HTR-8/SVneo (cell line): ENCODE results near the gene CACNB1.

Source experiments
- DNase-seq: peaks from one replicate; pipeline ENCODE4 v3.0.0; 2011; ENCODE audit warnings: low spot score, mixed read lengths; ENCODE audit not compliant: insufficient read length
- FAIRE-seq: peaks from 2 replicates; lab custom pipeline; 2011; peaks lifted over from hg19 to GRCh38; lab: Jason Lieb, UNC

The CACNB1 gene

DNA sequence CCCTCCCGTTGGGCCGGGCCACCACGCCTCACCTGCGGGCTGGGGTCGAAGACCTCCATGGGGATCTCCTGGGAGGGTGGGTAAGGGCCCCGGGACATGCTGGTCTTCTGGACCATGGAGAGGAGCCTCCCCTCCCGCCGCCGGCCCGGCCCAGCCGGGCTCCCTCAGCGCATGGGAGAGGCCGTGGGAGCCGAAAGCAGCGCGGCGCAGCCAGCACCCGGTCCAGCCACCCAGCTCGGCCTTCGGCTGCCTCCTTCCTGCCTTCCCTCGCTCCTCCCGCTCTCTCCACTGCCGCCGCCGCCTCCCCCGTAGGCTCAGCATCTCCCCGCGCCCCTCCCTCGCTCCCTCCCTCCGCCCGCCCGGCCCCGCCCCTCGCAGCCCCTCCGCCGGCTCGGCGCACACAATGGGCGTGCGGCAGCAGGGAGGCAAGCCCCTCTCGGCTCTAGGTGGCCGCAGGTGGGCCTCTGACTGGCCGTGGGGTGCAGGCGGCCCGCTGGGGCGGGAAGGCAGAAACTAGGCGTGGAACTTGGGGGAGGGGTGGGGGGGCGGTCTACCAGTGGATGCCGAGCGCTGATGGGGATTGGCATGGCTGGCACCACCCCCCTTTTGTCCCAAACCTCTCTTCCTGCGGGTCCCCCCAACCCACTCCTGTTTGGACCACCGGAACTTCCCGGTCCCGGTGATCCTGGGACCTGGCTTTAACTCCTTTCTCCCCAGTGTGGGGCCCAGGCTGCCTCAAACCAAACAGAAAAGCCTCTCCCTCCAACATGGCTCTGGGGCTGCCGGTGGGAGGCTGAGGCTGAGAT, at the start of gene CACNB1:
TSS of gene CACNB1 (minus strand) at position 290 of the 806 bp plus-strand sequence. CDS start at position 116, 174 bp downstream.
- FAIRE-seq, result peak; percentile 86
- DNase-seq, result peak; percentile 89

- DNase-seq (no peak), FAIRE-seq (no peak)
Observed at GRCh38 chr17:39246274-39246673, 48.8 kb upstream of the CACNB1 start.

DNA sequence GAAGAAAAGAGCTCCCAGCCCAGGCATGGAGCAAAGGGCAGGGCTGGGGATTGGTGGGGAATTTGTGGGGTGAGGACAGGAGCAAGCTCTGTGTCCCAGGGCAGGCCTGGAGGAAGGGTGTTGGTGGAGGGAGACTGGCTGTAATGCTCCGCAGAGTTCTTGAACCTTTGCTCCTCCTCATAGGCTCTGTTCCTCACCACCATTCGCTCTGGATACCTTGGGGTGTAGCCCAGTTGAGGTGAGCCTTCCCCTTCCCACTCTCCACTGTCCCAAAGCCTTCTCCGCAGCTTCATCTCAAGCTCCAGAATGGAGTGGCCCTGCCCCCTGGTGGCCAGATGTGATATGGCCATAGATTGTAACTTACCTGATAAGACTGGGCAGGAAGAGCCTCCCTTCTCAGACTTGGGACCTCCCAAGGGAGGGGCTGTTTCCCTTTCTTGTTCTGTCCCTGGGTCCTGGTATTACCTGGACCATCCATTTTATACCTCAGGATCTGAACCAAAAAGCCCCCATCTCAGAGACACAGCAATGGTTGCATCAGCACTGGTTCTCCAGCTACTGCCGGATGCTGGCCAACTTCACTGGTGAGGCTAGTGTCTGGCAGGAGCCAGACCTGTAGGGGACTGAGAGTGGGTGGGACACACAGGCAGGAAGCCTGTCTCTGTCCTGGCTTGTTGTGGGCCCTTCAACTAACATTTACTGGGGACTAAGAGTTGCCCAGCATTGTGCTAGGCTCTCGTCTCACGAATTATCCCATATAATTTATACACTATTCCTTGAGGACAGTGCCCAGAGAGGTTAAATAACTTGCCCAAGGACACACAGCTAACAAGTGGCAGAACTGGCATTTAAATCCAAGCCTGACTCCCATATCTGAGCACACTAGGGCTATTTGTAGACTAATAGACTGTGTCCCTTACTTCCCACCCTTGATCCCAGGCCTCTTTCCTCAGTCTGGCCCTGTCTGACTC, 47.4 kb upstream of the CACNB1 start:
- DNase-seq (peak; percentile 94), FAIRE-seq (peak; percentile 98)

- FAIRE-seq, result no peak
- DNase-seq, result no peak
Observed at GRCh38 chr17:39244016-39244599, 46.6 kb upstream of the CACNB1 start.

- no peak for FAIRE-seq
- DNase-seq, result no peak
Observed at GRCh38 chr17:39243155-39243554, 45.7 kb upstream of the CACNB1 start.

- no peak for FAIRE-seq
- no peak for DNase-seq
Observed at GRCh38 chr17:39240631-39241030, 43.2 kb upstream of the CACNB1 start.

DNA sequence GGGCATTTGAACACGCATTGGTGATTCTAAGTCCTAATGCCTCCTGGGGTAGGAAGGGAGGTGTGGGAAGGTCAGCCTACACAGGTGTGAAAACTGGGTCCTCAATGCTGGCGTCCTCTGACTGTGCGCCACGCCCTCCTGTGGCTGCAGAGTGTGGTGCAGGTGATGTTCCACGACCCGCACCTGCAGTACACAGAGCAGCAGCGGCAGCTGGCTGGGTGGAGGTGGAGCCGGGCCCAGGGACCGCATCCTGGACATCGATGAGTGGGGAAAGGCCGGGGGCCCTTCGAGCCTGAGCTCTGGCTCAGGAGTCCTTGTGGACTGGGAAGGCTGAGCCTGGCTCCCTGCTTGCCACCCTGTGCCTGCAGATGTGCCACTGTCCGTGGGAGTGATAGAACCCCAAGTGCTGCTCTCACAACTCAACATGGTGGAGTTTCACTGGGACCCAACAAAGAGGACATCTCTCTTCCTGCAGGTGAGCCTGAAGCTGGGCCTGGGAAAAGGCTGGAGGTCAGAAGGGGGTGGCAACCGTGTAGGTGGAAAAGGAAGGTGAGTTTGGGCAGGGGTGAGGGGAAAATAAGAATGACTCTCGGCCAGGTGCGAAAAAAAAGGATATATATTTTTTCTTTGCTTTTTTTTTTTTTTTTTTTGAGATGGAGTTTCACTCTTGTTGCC, 42.3 kb upstream of the CACNB1 start:
- DNase-seq, result no peak
- FAIRE-seq, result peak; percentile 60

DNA sequence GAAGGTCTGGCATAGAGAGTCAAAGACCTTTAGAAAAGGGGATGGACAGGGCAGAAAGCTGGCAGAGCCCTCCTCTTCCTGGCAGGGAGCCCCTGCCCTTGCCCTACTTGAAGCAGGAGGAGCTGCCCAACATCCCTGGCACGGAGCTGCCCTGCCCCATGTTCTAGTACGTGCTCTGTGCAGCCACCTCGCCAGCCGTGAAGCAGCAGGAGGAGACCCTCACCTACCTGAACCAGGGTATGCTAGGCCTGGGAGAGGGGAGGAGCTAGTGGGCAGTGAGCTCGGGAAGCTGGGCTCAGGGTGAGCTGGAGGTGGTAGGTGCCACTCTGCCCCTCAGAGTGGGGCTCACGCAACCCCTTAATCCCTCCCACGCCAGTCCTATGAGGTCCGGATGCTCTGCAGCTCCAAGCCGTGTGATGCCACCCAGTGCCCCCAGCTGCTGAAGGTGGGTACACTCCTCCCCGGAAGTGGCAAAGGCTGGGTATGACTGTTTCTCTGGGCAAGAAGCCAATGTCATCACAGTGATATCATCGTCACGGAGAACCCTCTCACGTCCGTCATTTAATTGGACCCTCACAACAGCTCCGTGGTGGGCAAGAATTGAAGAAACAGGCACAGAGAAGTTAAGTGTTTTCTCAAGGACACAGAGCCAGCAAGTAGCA, 41.0 kb upstream of the CACNB1 start:
- peak; percentile 93 for FAIRE-seq
- peak; percentile 78 for DNase-seq

GRCh38 chr17:39237586-39237985, 40.1 kb upstream of the CACNB1 start:
- no peak for DNase-seq
- no peak for FAIRE-seq

DNA sequence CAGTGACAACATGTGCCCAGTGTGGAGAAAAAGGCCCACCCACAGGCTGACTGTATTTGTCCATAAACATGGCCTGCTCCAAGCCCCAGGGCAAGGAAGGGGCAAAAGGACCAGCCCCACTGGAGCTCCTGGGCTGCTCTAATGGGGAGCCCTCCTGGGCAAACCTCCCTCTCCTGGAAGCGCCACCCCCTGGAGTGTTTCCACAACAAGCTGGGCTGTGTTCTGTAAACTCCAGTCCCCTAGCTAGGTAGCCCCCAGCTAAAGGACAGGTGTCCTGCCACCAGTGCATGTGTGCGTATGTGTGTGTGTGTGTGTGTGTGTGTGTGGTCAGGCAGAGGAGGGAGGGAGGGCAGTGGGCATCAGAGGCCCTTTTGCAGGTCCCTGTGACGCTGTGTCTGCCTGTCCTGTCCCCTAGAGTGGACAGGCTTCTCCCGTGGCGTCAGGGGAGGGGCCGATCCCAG, 39.5 kb upstream of the CACNB1 start:
- no peak for FAIRE-seq
- DNase-seq, result no peak

GRCh38 chr17:39236450-39236927, 39.0 kb upstream of the CACNB1 start:
- FAIRE-seq (no peak), DNase-seq (no peak)

GRCh38 chr17:39235555-39236449, 38.3 kb upstream of the CACNB1 start:
- FAIRE-seq (peak; percentile 57), DNase-seq (peak; percentile 89)

GRCh38 chr17:39231591-39232551, 34.4 kb upstream of the CACNB1 start:
- FAIRE-seq (no peak), DNase-seq (peak; percentile 65)

DNA sequence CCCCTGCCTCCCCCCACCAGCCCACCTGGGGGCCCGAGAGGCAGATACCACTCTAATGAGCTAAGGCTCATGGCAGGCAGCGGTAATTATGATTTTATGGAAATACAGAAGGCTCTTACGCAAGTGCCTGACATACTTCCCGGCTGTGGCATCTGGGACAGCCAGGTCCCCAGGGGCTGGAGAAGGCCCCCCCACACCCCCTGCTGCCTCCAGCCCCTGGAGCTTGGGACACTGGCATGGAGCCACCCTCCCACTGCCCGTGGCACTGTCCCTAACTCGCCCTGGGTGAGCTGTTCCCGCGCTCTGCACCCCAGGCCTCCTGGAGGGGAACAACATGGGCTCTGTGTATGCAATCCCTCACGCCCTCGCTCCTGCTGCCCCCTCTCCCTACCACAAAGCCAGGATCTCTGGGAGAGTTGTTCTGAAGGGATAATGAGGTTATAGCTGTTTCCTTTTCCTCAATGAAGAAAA, 33.7 kb upstream of the CACNB1 start:
- FAIRE-seq, result no peak

GRCh38 chr17:39230361-39230760, 32.9 kb upstream of the CACNB1 start:
- FAIRE-seq (no peak), DNase-seq (no peak)

More for the DNA sequence above, 33.7 kb upstream of the CACNB1 start:
- DNase-seq, result no peak

DNA sequence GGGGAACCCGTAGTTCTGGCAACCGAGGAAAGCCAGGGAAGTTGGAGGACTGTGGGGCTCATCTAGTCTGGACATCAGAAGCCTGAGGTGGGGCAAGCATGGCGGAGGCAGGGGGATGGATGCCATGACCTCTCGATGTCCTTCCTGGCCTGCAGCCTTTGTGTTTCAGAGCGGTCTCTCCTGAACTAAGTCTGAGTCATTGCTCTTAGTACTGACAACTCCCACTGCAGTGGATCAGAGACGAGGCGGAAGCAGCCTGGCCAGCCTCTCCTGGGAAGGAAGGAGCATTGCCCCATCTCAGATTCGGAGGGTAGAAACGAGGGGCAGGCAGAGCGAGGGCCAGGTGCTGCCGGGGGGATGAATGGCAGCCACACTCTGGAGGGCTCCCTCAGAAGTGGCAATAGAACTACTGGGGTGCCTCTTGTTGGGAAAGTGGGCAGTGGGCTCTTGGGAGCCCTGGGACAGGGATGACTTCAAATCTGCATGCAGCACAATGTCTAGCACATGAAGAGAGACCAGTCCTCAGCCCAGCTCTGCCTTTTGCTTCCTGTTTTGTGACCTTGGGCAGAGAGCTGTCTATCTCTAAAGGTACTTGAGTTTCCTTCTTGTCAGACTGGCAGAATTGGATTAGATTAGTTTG, 31.9 kb upstream of the CACNB1 start:
- DNase-seq (no peak), FAIRE-seq (peak; percentile 74)
